Measurements from ENCODE around the gene ZNF598.

DNA sequence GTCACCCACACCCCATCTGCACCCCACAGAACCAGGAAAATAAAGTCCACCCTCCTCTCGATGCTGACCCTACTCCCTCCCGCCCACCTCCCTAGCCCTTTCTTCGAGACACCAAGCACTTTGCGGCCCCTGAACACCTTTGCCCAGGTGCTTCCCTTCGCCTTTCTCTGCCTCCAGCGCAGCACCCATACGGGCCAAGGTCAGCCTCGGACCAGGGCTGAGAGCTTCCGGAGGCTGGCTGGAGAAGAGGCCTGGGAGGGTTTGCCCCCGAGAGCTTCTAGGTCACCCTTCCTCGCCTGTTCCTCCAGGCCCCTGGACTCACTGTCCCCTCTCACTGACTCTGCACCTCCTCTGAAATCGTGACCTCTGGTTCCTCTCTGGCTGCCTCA lies 14.4 kb upstream of the ZNF598 start:
- TF ChIP-seq EZH2 (IDR thresholded peaks at IDR 0.05) (no peak), POLR2A (IDR thresholded peaks at IDR 0.05; ENCODE audit: borderline replicate concordance, extremely low read depth, insufficient read depth, insufficient read length) (no peak), POLR2AphosphoS5 (IDR thresholded peaks at IDR 0.05; ENCODE audit: low read depth, low read length) (no peak), SRF (IDR thresholded peaks at IDR 0.05; ENCODE audit: low read depth) (no peak), EZH2phosphoT487 (IDR thresholded peaks at IDR 0.05; ENCODE audit: borderline replicate concordance) (no peak), SIN3A (IDR thresholded peaks at IDR 0.05; ENCODE audit: low read depth) (no peak), SP1 (IDR thresholded peaks at IDR 0.05; ENCODE audit: low read depth) (no peak), CEBPB (IDR thresholded peaks at IDR 0.05; ENCODE audit: low read depth) (no peak), YY1 (IDR thresholded peaks at IDR 0.05; ENCODE audit: extremely low read depth, insufficient replicate concordance, low read depth, low read length) (no peak), ZFX (IDR thresholded peaks at IDR 0.05) (no peak), TCF7L2 (IDR thresholded peaks at IDR 0.05; ENCODE audit: borderline replicate concordance, extremely low read depth, insufficient read depth, insufficient read length) (no peak)
- TF ChIP-seq, protein P1, sequence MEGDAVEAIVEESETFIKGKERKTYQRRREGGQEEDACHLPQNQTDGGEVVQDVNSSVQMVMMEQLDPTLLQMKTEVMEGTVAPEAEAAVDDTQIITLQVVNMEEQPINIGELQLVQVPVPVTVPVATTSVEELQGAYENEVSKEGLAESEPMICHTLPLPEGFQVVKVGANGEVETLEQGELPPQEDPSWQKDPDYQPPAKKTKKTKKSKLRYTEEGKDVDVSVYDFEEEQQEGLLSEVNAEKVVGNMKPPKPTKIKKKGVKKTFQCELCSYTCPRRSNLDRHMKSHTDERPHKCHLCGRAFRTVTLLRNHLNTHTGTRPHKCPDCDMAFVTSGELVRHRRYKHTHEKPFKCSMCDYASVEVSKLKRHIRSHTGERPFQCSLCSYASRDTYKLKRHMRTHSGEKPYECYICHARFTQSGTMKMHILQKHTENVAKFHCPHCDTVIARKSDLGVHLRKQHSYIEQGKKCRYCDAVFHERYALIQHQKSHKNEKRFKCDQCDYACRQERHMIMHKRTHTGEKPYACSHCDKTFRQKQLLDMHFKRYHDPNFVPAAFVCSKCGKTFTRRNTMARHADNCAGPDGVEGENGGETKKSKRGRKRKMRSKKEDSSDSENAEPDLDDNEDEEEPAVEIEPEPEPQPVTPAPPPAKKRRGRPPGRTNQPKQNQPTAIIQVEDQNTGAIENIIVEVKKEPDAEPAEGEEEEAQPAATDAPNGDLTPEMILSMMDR (IDR thresholded peaks at IDR 0.05 in 2 of 3, conservative IDR thresholded peaks at IDR 0.05 in 1 of 3; ENCODE audit: borderline replicate concordance in 1 of 3, insufficient read depth in 1 of 3, low read depth in 2 of 3, low read length in 2 of 3) = no peak
- TF ChIP-seq, protein P2, sequence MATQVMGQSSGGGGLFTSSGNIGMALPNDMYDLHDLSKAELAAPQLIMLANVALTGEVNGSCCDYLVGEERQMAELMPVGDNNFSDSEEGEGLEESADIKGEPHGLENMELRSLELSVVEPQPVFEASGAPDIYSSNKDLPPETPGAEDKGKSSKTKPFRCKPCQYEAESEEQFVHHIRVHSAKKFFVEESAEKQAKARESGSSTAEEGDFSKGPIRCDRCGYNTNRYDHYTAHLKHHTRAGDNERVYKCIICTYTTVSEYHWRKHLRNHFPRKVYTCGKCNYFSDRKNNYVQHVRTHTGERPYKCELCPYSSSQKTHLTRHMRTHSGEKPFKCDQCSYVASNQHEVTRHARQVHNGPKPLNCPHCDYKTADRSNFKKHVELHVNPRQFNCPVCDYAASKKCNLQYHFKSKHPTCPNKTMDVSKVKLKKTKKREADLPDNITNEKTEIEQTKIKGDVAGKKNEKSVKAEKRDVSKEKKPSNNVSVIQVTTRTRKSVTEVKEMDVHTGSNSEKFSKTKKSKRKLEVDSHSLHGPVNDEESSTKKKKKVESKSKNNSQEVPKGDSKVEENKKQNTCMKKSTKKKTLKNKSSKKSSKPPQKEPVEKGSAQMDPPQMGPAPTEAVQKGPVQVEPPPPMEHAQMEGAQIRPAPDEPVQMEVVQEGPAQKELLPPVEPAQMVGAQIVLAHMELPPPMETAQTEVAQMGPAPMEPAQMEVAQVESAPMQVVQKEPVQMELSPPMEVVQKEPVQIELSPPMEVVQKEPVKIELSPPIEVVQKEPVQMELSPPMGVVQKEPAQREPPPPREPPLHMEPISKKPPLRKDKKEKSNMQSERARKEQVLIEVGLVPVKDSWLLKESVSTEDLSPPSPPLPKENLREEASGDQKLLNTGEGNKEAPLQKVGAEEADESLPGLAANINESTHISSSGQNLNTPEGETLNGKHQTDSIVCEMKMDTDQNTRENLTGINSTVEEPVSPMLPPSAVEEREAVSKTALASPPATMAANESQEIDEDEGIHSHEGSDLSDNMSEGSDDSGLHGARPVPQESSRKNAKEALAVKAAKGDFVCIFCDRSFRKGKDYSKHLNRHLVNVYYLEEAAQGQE (IDR thresholded peaks at IDR 0.05; ENCODE audit: low read depth) = no peak
